Breast epithelium (tissue), 4 donors: ENCODE measurements around the gene KRTAP19-2. TPM values are rescaled to one million over a fixed set of nuclear protein-coding genes. Genes with fewer than 3 reads are reported as not detected.

ENCODE experiments used
- DNase-seq, 2 donors: peaks; one replicate each; pipeline ENCODE4 v3.0.0-alpha.2; 2019; ENCODE audit warnings: low spot score in 2 of 2
- H3K27ac ChIP-seq, 2 donors: fragments of 200-600 bp; sonication (generic) in 1 of 2; one replicate each; pipeline ENCODE4 v1.5.1; 2016 to 2019; ENCODE audit warnings: mild to moderate bottlenecking in 1 of 2
- H3K27me3 ChIP-seq, 2 donors: fragments of 200-600 bp; sonication (generic) in 1 of 2; one replicate each; pipeline versions ENCODE4 v1.5.1 to v1.6.0; 2017 to 2019; ENCODE audit warnings: control low read depth in 1 of 2, mild to moderate bottlenecking in 1 of 2
- H3K36me3 ChIP-seq: fragments of 200-600 bp; one replicate; pipeline ENCODE4 v1.5.1; 2019
- H3K4me1 ChIP-seq, 2 donors: fragments of 200-600 bp; sonication (generic); one replicate each; pipeline ENCODE4 v1.5.1; 2016 to 2019; ENCODE audit warnings: control low read depth in 1 of 2
- H3K4me3 ChIP-seq, 3 donors: fragments of 200-600 bp; sonication (generic); 1 replicate in 2 of 3; 2 replicates in 1 of 3; pipeline ENCODE4 v1.5.1; 2016 to 2019; ENCODE audit warnings: mild to moderate bottlenecking in 3 of 3, moderate library complexity in 2 of 3
- H3K9me3 ChIP-seq, 2 donors: fragments of 200-600 bp; sonication (generic) in 1 of 2; one replicate each; pipeline ENCODE4 v1.5.1; 2016 to 2019; ENCODE audit warnings: control low read depth in 1 of 2
- POLR2A ChIP-seq: fragments of 450-650 bp; IDR thresholded peaks from one replicate; pipeline ENCODE4 v1.6.1; 2016; ENCODE audit warnings: antibody characterized with exemption, mild to moderate bottlenecking, moderate library complexity
- POLR2AphosphoS5 ChIP-seq, 3 donors: sonication (generic); formaldehyde crosslinking; IDR thresholded peaks; one replicate each; pipeline ENCODE4 v1.6.1; 2017; ENCODE audit warnings: antibody characterized with exemption in 3 of 3
- intact Hi-C: fragments of 100-400 bp; cut with DNase I; formaldehyde crosslinking; loops from one replicate; pipeline ENCODE4 v1.15.1; 2023; ENCODE audit warnings: low total_unique reads
- total RNA-seq, 3 donors: library from RNA; depleted of rRNA; stranded (reverse); fragments of >200 nt; gene quantifications; one replicate each; pipeline ENCODE4 v1.1.0, GENCODE V29; 2016
- TF ChIP-seq, protein P1 (sequence below), 3 donors: fragments of 450-650 bp; IDR thresholded peaks; one replicate each; pipeline ENCODE4 v1.5.1; 2016 to 2017; ENCODE audit warnings: antibody characterized with exemption in 3 of 3, mild to moderate bottlenecking in 3 of 3, moderate library complexity in 3 of 3

Gene KRTAP19-2
- total RNA-seq, 3 donors from 2014 or later = not detected

DNA sequence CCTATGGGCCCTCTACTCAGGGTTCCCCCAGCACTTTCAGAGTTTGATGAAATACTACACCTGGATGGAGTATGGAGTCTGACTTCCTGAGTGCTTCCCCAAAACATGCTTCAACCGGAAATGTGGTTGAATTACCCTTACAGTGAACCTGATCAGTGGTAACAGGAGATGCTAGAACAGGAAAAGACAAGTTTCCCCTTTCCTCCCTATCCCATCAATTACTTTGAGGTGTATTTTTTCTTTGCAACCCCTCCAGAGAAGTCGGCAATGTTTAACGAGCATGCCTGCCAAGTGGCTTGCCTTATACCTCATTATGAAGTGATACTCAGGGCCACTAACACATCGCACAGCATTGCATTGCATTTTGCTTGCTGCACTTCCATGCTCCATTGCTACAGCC lies 40.2 kb downstream of the KRTAP19-2 start:
- Histone ChIP-seq H3K27me3 (no peaks in the 10 kb centered on the region), H3K27ac (no peak overlapping the region), H3K4me1 (no peaks in the 10 kb centered on the region), H3K4me3 (no peak overlapping the region), H3K36me3 (no peaks in the 10 kb centered on the region), H3K9me3 (no peaks in the 10 kb centered on the region)
- no peak for DNase-seq
- TF ChIP-seq POLR2A (no peak), POLR2AphosphoS5 (IDR thresholded peaks at IDR 0.05) (no peak)
- TF ChIP-seq, protein P1, sequence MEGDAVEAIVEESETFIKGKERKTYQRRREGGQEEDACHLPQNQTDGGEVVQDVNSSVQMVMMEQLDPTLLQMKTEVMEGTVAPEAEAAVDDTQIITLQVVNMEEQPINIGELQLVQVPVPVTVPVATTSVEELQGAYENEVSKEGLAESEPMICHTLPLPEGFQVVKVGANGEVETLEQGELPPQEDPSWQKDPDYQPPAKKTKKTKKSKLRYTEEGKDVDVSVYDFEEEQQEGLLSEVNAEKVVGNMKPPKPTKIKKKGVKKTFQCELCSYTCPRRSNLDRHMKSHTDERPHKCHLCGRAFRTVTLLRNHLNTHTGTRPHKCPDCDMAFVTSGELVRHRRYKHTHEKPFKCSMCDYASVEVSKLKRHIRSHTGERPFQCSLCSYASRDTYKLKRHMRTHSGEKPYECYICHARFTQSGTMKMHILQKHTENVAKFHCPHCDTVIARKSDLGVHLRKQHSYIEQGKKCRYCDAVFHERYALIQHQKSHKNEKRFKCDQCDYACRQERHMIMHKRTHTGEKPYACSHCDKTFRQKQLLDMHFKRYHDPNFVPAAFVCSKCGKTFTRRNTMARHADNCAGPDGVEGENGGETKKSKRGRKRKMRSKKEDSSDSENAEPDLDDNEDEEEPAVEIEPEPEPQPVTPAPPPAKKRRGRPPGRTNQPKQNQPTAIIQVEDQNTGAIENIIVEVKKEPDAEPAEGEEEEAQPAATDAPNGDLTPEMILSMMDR (IDR thresholded peaks at IDR 0.05) = no peak
- intact Hi-C loops = no loop called here

DNA sequence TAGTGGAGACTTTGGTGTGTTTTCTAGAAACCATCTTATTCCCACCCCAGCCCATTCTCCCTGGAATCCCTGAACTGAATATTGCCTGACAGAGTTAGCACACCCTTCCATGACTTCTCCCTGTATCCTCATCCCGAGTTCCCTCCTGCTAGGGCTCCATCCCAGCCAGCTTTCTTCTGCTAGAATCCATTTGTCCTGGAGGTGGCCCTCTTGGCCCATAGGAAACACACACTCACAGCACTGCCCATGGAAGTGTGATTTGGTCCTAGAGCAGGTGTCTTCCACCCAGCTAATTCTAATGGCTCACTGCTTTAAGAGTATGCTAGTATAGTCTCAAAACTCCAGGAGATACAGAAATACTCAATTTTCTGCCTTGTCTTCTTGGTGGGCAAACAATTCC lies 43.0 kb downstream of the KRTAP19-2 start:
- TF ChIP-seq, protein P1 (IDR thresholded peaks at IDR 0.05) = no peak
- TF ChIP-seq POLR2A (no peak), POLR2AphosphoS5 (IDR thresholded peaks at IDR 0.05) (no peak)
- no peak for DNase-seq
- intact Hi-C loops = no loop called here

DNA sequence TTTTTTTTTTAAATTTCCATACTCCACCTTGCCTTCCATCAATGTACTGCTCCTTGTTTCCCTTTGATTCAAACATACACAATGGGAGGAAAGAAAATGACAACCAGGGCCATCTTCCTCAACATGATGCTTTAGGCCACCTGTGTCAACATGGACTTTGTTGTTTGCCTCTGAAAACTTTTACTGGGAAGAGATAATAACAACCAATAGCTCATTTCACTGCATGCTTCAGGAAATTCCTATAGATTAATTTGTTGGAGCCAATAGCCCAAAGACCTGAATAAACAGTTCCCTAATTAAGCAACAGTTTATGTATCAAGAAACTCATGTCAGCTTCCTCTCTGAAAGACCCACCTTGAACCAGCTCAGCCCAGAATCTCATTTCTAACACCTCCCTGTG lies 44.0 kb downstream of the KRTAP19-2 start:
- Histone ChIP-seq H3K4me3 (no peak overlapping the region), H3K4me1 (no peaks in the 10 kb centered on the region), H3K27ac (no peak overlapping the region), H3K9me3 (no peaks in the 10 kb centered on the region), H3K27me3 (no peaks in the 10 kb centered on the region), H3K36me3 (no peaks in the 10 kb centered on the region)
- TF ChIP-seq POLR2A = no peak
- TF ChIP-seq POLR2AphosphoS5 (IDR thresholded peaks at IDR 0.05) = no peak
- TF ChIP-seq, protein P1 (IDR thresholded peaks at IDR 0.05) = no peak
- DNase-seq = no peak
- intact Hi-C loops = no loop called here

More for the DNA sequence above, 43.0 kb downstream of the KRTAP19-2 start:
- H3K4me1 ChIP-seq = no peaks in the 10 kb centered on the region
- no peak overlapping the region for H3K4me3 ChIP-seq
- H3K27ac ChIP-seq = no peak overlapping the region
- no peaks in the 10 kb centered on the region for H3K36me3 ChIP-seq
- no peaks in the 10 kb centered on the region for H3K9me3 ChIP-seq
- H3K27me3 ChIP-seq = no peaks in the 10 kb centered on the region

DNA sequence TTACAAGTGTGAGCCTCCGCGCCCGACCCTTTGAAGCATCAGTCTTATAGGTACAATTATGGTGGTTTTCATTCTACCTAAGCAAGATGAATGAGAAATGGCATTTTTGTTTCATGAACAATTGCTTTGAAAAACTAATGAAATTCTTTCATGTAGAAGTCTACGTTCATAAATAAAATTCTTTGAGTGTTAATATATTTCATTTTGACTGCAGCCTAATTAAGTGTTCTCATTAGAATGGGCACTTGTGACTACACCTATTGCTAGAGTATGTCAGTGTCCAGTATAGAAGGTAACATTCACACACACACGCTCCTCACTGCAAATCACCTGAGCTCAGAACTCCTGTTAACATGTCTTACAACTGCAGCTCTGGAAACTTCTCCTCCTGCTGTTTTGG lies 47.3 kb downstream of the KRTAP19-2 start, which contains the start of gene KRTAP15-1:
KRTAP15-1 (plus strand) TSS at position 301 of the 400 bp plus-strand sequence; CDS start at position 354, 53 bp downstream.
- DNase-seq = no peak
- no peaks in the 10 kb centered on the region for H3K27me3 ChIP-seq
- no peaks in the 10 kb centered on the region for H3K36me3 ChIP-seq
- H3K4me3 ChIP-seq = no peak within 1 kb of the TSS
- no peak for TF ChIP-seq POLR2A
- TF ChIP-seq POLR2AphosphoS5 (IDR thresholded peaks at IDR 0.05) = no peak
- intact Hi-C loops = no loop called here
- no peaks in the 10 kb centered on the region for H3K4me1 ChIP-seq
- H3K27ac ChIP-seq = no peak within 1 kb of the TSS
- no peaks in the 10 kb centered on the region for H3K9me3 ChIP-seq

Other genes with a start within 250 kb of the KRTAP19-2 start
- gene KRTAP24-1, start 204.5 kb downstream of the KRTAP19-2 start, total RNA-seq = not detected
- not detected for gene KRTAP25-1, start 197.9 kb downstream of the KRTAP19-2 start, total RNA-seq
- not detected for gene KRTAP26-1, start 167.1 kb downstream of the KRTAP19-2 start, total RNA-seq
- not detected for gene KRTAP27-1, start 149.7 kb downstream of the KRTAP19-2 start, total RNA-seq
- not detected for gene KRTAP23-1, start 138.8 kb downstream of the KRTAP19-2 start, total RNA-seq
- gene KRTAP13-2, start 115.2 kb downstream of the KRTAP19-2 start, total RNA-seq = not detected
- not detected for gene KRTAP13-1, start 91.4 kb downstream of the KRTAP19-2 start, total RNA-seq
- gene KRTAP13-3, start 61.5 kb downstream of the KRTAP19-2 start, total RNA-seq = not detected
- gene KRTAP13-4, start 57.2 kb downstream of the KRTAP19-2 start, total RNA-seq = not detected
- gene KRTAP15-1, start 47.2 kb downstream of the KRTAP19-2 start, total RNA-seq = not detected
- gene KRTAP19-1, start 7.1 kb downstream of the KRTAP19-2 start, total RNA-seq = not detected
- gene KRTAP19-3, start 4.6 kb upstream of the KRTAP19-2 start, total RNA-seq = not detected
- gene KRTAP19-4, start 9.7 kb upstream of the KRTAP19-2 start, total RNA-seq = not detected
- not detected for gene KRTAP19-5, start 14.7 kb upstream of the KRTAP19-2 start, total RNA-seq
- gene KRTAP19-6, start 54.4 kb upstream of the KRTAP19-2 start, total RNA-seq = not detected
- not detected for gene KRTAP19-7, start 73.9 kb upstream of the KRTAP19-2 start, total RNA-seq
- gene KRTAP22-2, start 103.0 kb upstream of the KRTAP19-2 start, total RNA-seq = not detected
- not detected for gene KRTAP6-3, start 105.0 kb upstream of the KRTAP19-2 start, total RNA-seq
- gene KRTAP6-2, start 111.5 kb upstream of the KRTAP19-2 start, total RNA-seq = not detected
- not detected for gene KRTAP22-1, start 113.7 kb upstream of the KRTAP19-2 start, total RNA-seq
- gene KRTAP6-1, start 126.5 kb upstream of the KRTAP19-2 start, total RNA-seq = not detected
- gene KRTAP20-1, start 129.0 kb upstream of the KRTAP19-2 start, total RNA-seq = not detected
- not detected for gene KRTAP20-4, start 133.2 kb upstream of the KRTAP19-2 start, total RNA-seq
- not detected for gene KRTAP20-2, start 147.8 kb upstream of the KRTAP19-2 start, total RNA-seq
- gene KRTAP20-3, start 155.4 kb upstream of the KRTAP19-2 start, total RNA-seq = not detected
- gene KRTAP21-3, start 231.3 kb upstream of the KRTAP19-2 start, total RNA-seq = not detected